Measurements from ENCODE around the gene GARNL3.

Gene GARNL3

GRCh38 chr9:127291246-127291778 lies 26.7 kb downstream of the GARNL3 start:
- H3K27me3 ChIP-seq (ENCODE audit: insufficient read depth, low read length), result no peaks in the 10 kb centered on the region
- no peak overlapping the region for H3K4me3 ChIP-seq (ENCODE audit: low read depth, low read length, poor library complexity, severe bottlenecking)
- no peak overlapping the region for H2AFZ ChIP-seq (ENCODE audit: low read length)
- H3K9me2 ChIP-seq (ENCODE audit: low read depth, low read length), result no peaks in the 10 kb centered on the region
- H3K9ac ChIP-seq (ENCODE audit: low read length), result no peak overlapping the region
- no peak overlapping the region for H3K4me2 ChIP-seq (ENCODE audit: low read length)
- TF ChIP-seq CTCF (IDR thresholded peaks at IDR 0.05; ENCODE audit: low read length) (no peak), EZH2 (IDR thresholded peaks at IDR 0.05; ENCODE audit: borderline replicate concordance, low read length) (no peak)
- no peaks in the 10 kb centered on the region for H3K79me2 ChIP-seq (ENCODE audit: insufficient read depth, low read length)
- no peaks in the 10 kb centered on the region for H4K20me1 ChIP-seq (ENCODE audit: insufficient read depth, low read length)
- H3F3A ChIP-seq (ENCODE audit: insufficient read depth, low read length), result no peaks in the 10 kb centered on the region
- no peaks in the 10 kb centered on the region for H3K36me3 ChIP-seq (ENCODE audit: insufficient read depth, low read length)
- no peak overlapping the region for H3K27ac ChIP-seq (ENCODE audit: low read depth, low read length, poor library complexity, severe bottlenecking)
- no peaks in the 10 kb centered on the region for H3K9me3 ChIP-seq (ENCODE audit: low read length)
- no peaks in the 10 kb centered on the region for H3K4me1 ChIP-seq (ENCODE audit: insufficient read depth, low read length, severe bottlenecking)

DNA sequence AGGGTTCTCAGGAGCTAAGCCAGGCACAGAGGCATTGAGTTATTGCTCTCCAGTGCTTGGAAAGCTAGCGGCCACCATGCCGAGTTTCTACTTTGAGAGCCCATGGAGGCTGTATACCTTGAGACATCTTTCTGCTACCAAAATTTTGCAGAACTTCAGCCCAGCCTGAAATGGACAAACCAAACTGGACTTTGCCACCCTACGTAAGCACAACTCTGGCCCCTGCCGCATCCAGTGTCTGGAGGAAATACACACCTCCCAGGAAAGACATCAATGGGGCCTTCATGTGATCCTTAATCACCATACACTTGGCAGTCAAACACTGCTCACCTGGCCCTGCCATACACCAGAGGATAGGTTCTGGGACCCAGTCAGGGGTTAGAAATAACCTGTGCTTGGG lies 27.8 kb downstream of the GARNL3 start:
- Histone ChIP-seq H3F3A (ENCODE audit: insufficient read depth, low read length) (no peaks in the 10 kb centered on the region), H3K27me3 (ENCODE audit: insufficient read depth, low read length) (no peaks in the 10 kb centered on the region), H3K9me2 (ENCODE audit: low read depth, low read length) (no peaks in the 10 kb centered on the region), H3K27ac (ENCODE audit: low read depth, low read length, poor library complexity, severe bottlenecking) (no peak overlapping the region), H2AFZ (ENCODE audit: low read length) (no peak overlapping the region), H3K9ac (ENCODE audit: low read length) (no peak overlapping the region), H3K9me3 (ENCODE audit: low read length) (no peaks in the 10 kb centered on the region), H3K36me3 (ENCODE audit: insufficient read depth, low read length) (no peaks in the 10 kb centered on the region), H3K79me2 (ENCODE audit: insufficient read depth, low read length) (no peaks in the 10 kb centered on the region), H3K4me3 (ENCODE audit: low read depth, low read length, poor library complexity, severe bottlenecking) (no peak overlapping the region), H3K4me2 (ENCODE audit: low read length) (no peak overlapping the region), H3K4me1 (ENCODE audit: insufficient read depth, low read length, severe bottlenecking) (no peaks in the 10 kb centered on the region), H4K20me1 (ENCODE audit: insufficient read depth, low read length) (no peaks in the 10 kb centered on the region)
- TF ChIP-seq CTCF (IDR thresholded peaks at IDR 0.05; ENCODE audit: low read length), result no peak
- no peak for TF ChIP-seq EZH2 (IDR thresholded peaks at IDR 0.05; ENCODE audit: borderline replicate concordance, low read length)

- Histone ChIP-seq H3K36me3 (ENCODE audit: insufficient read depth, low read length) (no peaks in the 10 kb centered on the region), H3K79me2 (ENCODE audit: insufficient read depth, low read length) (no peaks in the 10 kb centered on the region), H4K20me1 (ENCODE audit: insufficient read depth, low read length) (no peaks in the 10 kb centered on the region), H3K4me3 (ENCODE audit: low read depth, low read length, poor library complexity, severe bottlenecking) (no peak overlapping the region), H3K9me3 (ENCODE audit: low read length) (no peaks in the 10 kb centered on the region), H3K9me2 (ENCODE audit: low read depth, low read length) (no peaks in the 10 kb centered on the region), H3K4me1 (ENCODE audit: insufficient read depth, low read length, severe bottlenecking) (no peaks in the 10 kb centered on the region), H3F3A (ENCODE audit: insufficient read depth, low read length) (no peaks in the 10 kb centered on the region), H3K4me2 (ENCODE audit: low read length) (no peak overlapping the region), H2AFZ (ENCODE audit: low read length) (no peak overlapping the region), H3K9ac (ENCODE audit: low read length) (no peak overlapping the region), H3K27me3 (ENCODE audit: insufficient read depth, low read length) (no peaks in the 10 kb centered on the region), H3K27ac (ENCODE audit: low read depth, low read length, poor library complexity, severe bottlenecking) (no peak overlapping the region)
- TF ChIP-seq CTCF (IDR thresholded peaks at IDR 0.05; ENCODE audit: low read length) (no peak), EZH2 (IDR thresholded peaks at IDR 0.05; ENCODE audit: borderline replicate concordance, low read length) (no peak)
Measured at GRCh38 chr9:127293328-127293727, 28.8 kb downstream of the GARNL3 start.

All from OCI-LY1 (cell line).